ENCODE results near the gene NETO1. TPM values are rescaled to one million over a fixed set of nuclear protein-coding genes. Genes with fewer than 3 reads are reported as not detected.

The NETO1 gene, protein sequence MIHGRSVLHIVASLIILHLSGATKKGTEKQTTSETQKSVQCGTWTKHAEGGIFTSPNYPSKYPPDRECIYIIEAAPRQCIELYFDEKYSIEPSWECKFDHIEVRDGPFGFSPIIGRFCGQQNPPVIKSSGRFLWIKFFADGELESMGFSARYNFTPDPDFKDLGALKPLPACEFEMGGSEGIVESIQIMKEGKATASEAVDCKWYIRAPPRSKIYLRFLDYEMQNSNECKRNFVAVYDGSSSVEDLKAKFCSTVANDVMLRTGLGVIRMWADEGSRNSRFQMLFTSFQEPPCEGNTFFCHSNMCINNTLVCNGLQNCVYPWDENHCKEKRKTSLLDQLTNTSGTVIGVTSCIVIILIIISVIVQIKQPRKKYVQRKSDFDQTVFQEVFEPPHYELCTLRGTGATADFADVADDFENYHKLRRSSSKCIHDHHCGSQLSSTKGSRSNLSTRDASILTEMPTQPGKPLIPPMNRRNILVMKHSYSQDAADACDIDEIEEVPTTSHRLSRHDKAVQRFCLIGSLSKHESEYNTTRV
- not detected in 2 replicates for total RNA-seq

DNA sequence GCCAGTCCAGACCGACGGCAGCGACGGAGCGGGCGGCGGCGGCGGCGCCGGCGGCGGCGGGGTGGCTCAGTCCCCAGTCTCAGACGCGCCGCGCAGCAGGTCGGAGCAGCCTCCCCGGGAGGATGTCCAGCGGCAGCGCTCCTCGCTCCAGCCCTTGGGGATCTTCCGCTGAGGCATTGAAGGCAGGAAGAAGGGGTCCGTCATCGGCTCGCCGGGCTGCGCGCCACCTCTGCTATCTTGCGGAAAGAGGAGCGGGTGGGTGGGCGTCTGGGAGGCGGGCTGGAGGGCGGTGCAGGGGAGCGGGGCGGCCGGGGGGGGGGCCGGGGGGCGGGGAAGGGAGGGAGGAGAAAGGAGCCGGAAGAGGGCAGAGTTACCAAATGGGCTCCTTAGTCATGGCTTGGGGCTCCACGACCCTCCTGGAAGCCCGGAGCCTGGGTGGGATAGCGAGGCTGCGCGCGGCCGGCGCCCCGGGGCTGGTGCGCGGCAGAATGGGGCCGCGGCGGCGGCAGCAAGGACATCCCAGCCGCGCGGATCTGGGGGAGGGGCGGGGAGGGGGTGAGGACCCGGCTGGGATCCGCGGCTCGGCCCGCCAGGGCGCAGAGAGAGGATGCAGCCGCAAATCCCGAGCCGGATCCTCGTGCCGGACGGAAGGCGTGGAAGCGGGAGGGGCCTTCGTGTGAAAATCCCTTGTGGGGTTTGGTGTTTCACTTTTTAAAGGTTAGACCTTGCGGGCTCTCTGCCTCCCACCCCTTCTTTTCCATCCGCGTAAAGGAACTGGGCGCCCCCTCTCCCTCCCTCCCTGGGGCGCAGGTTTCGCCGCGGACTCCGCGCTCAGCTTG lies at the start of gene NETO1:
Gene NETO1 (minus strand): TSS at position 242 of the 839 bp plus-strand sequence. CDS start 696 bp downstream, outside the sequence.

Small RNA genes lying within 50 kb of the gene (small RNA-seq; reads per million reads assigned to genes)
- not detected for gene MIR548AV
- 0.84 reads per million, percentile 12 among the genes with 10 or more reads in this experiment for gene RNA5SP460

Data from thoracic aorta endothelial cell (primary cell).